ENCODE measurements around the gene L3MBTL1.
A peak's percentile ranks its signal among the peaks of the same experiment; 100 is the strongest.

The L3MBTL1 gene

DNA sequence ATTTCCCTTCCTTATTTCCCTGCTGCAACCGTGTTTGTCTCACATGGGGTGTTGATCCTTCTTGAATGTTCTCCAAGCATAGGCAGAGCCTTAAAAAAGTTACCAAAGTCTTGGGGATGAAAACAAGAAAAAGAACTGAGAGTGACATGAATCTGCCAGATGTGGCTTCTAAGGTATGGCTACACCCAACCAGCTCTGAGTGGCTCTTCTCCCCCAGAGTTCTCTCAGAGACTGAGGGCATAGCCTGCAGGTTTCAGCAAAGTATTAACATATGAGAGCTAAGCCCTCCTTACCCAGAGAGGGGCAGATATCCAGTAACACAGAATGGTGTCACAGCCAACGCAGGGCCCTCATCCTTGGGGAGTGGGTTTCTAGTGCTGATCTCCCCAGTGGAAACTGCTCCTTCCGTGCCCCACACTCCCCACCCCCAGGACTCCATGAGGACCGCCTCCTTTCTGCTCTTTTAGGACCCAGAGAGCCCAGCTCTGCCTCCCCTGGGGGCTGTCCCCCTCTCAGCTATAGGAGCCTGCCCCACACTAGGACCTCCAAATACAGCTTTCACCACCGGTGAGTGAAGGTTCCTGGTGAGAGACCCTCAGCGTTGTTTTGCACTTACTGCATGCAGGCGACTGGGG lies 28.0 kb downstream of the L3MBTL1 start:
- TF ChIP-seq CTCF (IDR thresholded peaks at IDR 0.05; ENCODE audit: low read depth, low read length) = no peak
- no peak overlapping the region for H3K4me3 ChIP-seq (ENCODE audit: low read depth, low read length)

- H3K4me3 ChIP-seq (ENCODE audit: low read depth, low read length) = no peak overlapping the region
- no peak for TF ChIP-seq CTCF (IDR thresholded peaks at IDR 0.05; ENCODE audit: low read depth, low read length)
Observed at GRCh38 chr20:43536041-43536816, 28.7 kb downstream of the L3MBTL1 start.

DNA sequence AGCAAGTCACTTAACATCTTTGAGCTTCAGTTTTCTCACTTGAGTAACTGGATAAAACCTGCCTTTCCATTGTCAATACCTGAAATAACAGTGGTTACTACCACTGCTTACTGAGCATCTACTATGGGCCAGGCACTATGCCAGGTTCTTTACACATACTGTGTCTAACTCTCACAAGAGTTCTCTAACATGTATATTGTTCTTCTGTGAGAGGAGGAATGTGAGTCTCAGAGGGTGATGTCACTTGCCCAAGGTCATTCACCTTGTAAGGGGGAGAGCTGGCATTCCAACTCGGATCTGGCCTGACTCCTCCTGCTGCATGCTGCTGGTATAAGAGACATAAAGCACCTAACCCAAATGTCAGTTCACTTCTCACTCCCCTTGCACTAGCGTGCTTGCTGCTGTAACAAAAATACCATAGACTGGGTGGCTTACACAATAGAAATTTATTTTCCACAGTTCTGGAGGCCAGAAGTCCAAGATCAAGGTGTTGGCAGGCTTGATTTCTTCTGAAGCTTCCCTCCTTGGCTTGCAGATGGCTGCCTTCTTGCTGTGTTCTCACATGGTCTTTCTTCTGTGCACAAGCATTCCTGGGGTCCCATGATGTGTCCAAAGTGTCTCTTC lies 29.4 kb downstream of the L3MBTL1 start:
- H3K4me3 ChIP-seq (ENCODE audit: low read depth, low read length) = no peak overlapping the region
- no peak for TF ChIP-seq CTCF (IDR thresholded peaks at IDR 0.05; ENCODE audit: low read depth, low read length)

GRCh38 chr20:43537921-43538877 lies 30.7 kb downstream of the L3MBTL1 start:
- H3K4me3 ChIP-seq (ENCODE audit: low read depth, low read length) = no peak overlapping the region
- peak; percentile 85 for TF ChIP-seq CTCF (IDR thresholded peaks at IDR 0.05; ENCODE audit: low read depth, low read length)

DNA sequence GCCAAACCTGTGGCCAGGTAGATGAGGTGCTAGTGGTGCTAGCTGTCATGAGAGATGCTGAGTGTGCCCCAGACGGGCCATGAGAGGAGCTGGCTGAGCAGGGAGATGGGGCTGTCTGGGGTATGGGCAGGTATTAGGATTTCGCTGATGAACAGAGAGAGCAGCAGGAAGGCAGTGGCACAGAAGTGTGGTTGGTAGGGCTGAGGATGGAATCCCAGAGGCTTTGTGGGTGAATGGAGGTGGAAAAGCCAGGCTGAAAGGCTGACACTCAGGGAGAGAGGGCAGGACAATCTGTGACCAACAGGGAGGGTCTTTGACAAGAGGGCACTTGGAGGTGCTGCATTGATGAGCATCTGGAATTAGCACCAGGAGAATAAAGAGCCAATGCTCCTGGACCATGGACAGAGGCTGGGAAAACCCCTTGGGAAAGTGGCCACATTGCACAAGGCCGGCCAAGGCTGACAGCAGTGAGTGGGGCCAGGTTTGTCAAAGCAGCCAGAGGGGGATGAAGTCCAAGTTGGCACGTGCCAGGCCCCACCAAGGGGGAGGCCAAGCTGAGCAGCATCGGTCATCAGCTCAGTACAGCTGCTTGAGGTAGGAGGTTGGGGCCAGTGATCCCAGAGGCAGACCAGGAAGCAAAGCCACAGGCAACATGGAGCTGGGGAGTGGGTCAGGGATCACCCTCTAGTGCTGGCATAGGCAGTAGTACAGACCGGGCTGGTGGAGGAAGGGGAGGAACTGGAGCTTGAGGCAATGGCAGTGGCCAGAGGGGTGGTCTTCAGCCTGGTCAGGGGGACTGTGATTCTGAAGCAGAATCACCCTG lies 31.6 kb downstream of the L3MBTL1 start:
- no peak overlapping the region for H3K4me3 ChIP-seq (ENCODE audit: low read depth, low read length)
- TF ChIP-seq CTCF (IDR thresholded peaks at IDR 0.05; ENCODE audit: low read depth, low read length) = no peak

GRCh38 chr20:43539975-43540672 lies 32.6 kb downstream of the L3MBTL1 start:
- no peak for TF ChIP-seq CTCF (IDR thresholded peaks at IDR 0.05; ENCODE audit: low read depth, low read length)
- H3K4me3 ChIP-seq (ENCODE audit: low read depth, low read length) = no peak overlapping the region
